NCI-H345 treated with DMSO at 0.1 percent for 48 hours (cell line): ENCODE measurements around the gene RET.

Experiments used
- DNase-seq: peaks from one replicate; lab custom pipeline; 2025; ENCODE audit not compliant: unreplicated experiment; lab: John Stamatoyannopoulos, UW

Gene RET

GRCh38 chr10:43061760-43062159, 15.1 kb upstream of the RET start:
- no peak for DNase-seq

GRCh38 chr10:43062402-43063160, 14.3 kb upstream of the RET start:
- DNase-seq: no peak

GRCh38 chr10:43064331-43065075, 12.4 kb upstream of the RET start:
- DNase-seq: no peak

GRCh38 chr10:43065234-43065633, 11.6 kb upstream of the RET start:
- no peak for DNase-seq

- no peak for DNase-seq
These were observed 11.1 kb upstream of the RET start for GRCh38 chr10:43065761-43066160.

- DNase-seq: no peak
These were observed 10.4 kb upstream of the RET start for GRCh38 chr10:43066481-43066880.

- no peak for DNase-seq
These were observed 9.3 kb upstream of the RET start for GRCh38 chr10:43067391-43068135.

GRCh38 chr10:43068136-43068395, 8.8 kb upstream of the RET start:
- no peak for DNase-seq

- no peak for DNase-seq
These were observed 8.2 kb upstream of the RET start for GRCh38 chr10:43068471-43069210.

GRCh38 chr10:43069211-43069515, 7.7 kb upstream of the RET start:
- DNase-seq: no peak

- no peak for DNase-seq
These were observed 7.3 kb upstream of the RET start for GRCh38 chr10:43069579-43069978.

GRCh38 chr10:43070121-43071085, 6.5 kb upstream of the RET start:
- DNase-seq: no peak

- DNase-seq: no peak
These were observed 4.8 kb upstream of the RET start for GRCh38 chr10:43071865-43072650.

GRCh38 chr10:43073191-43073590, 3.7 kb upstream of the RET start:
- no peak for DNase-seq

GRCh38 chr10:43073721-43074120, 3.1 kb upstream of the RET start:
- DNase-seq: no peak

GRCh38 chr10:43074409-43074808, 2.5 kb upstream of the RET start:
- no peak for DNase-seq

- no peak for DNase-seq
These were observed 1.9 kb upstream of the RET start for GRCh38 chr10:43074827-43075611.

GRCh38 chr10:43075612-43076003, 1.3 kb upstream of the RET start:
- no peak for DNase-seq

GRCh38 chr10:43076311-43076875, 476 bp upstream of the RET start:
- DNase-seq: no peak
